Common myeloid progenitor, CD34-positive (primary cell): ENCODE results near the gene TMEM178A.
A peak's percentile ranks its signal among the peaks of the same experiment; 100 is the strongest.

Experiments used
- CTCF ChIA-PET: fragments of 350-600 bp; sonication (Branson Sonifier 250); formaldehyde crosslinking; loops from one replicate; lab custom pipeline; 2021; ENCODE audit warnings: antibody characterized with exemption; lab: Charles Lee
- POLR2A ChIA-PET: fragments of 350-600 bp; sonication (Branson Sonifier 250); formaldehyde crosslinking; loops from one replicate; lab custom pipeline; 2021; ENCODE audit warnings: antibody characterized with exemption; lab: Charles Lee
- DNase-seq, 3 donors: peaks; one replicate each; pipeline versions ENCODE4 v3.0.0 to v3.0.0-alpha.2; 2013
- H3K27ac ChIP-seq, 2 experiments: 1 replicate in 1 of 2; 2 replicates in 1 of 2; pipeline ENCODE4 v1.7.0; 2013; ENCODE audit warnings: inconsistent platforms in 2 of 2, low read length in 2 of 2, mild to moderate bottlenecking in 2 of 2, low read depth in 1 of 2, moderate library complexity in 1 of 2; ENCODE audit not compliant: severe bottlenecking in 2 of 2, insufficient read depth in 1 of 2, poor library complexity in 1 of 2
- H3K27me3 ChIP-seq, 5 experiments: replicated peaks in 2 of 5; 1 replicate in 3 of 5; 2 replicates in 2 of 5; pipeline versions ENCODE4 v1.6.1 to v1.7.0; 2013; ENCODE audit warnings: low read length in 4 of 5, mild to moderate bottlenecking in 2 of 5, moderate library complexity in 2 of 5, inconsistent platforms in 1 of 5; ENCODE audit not compliant: insufficient read depth in 5 of 5, control insufficient read depth in 4 of 5
- H3K36me3 ChIP-seq, 4 experiments: 1 replicate in 2 of 4; 2 replicates in 2 of 4; pipeline versions ENCODE4 v1.6.1 to v1.7.0; 2013; ENCODE audit warnings: low read length in 3 of 4, control low read depth in 1 of 4, mild to moderate bottlenecking in 1 of 4; ENCODE audit not compliant: control insufficient read depth in 4 of 4, insufficient read depth in 4 of 4
- H3K4me1 ChIP-seq, 4 experiments: 1 replicate in 3 of 4; 2 replicates in 1 of 4; pipeline versions ENCODE4 v1.6.1 to v1.7.1; 2013; ENCODE audit warnings: low read length in 3 of 4, mild to moderate bottlenecking in 3 of 4, control low read depth in 1 of 4, inconsistent platforms in 1 of 4, moderate library complexity in 1 of 4; ENCODE audit not compliant: control insufficient read depth in 4 of 4, insufficient read depth in 4 of 4; ENCODE audit errors: control extremely low read depth in 1 of 4
- H3K4me3 ChIP-seq, 7 experiments: 1 replicate in 4 of 7; 2 replicates in 3 of 7; pipeline versions ENCODE4 v1.5.1 to v1.7.0; 2013; ENCODE audit warnings: mild to moderate bottlenecking in 7 of 7, low read length in 6 of 7, moderate library complexity in 6 of 7, inconsistent platforms in 2 of 7, low read depth in 2 of 7, control low read depth in 1 of 7; ENCODE audit not compliant: insufficient read depth in 4 of 7, control insufficient read depth in 1 of 7; ENCODE audit errors: extremely low read depth in 1 of 7
- H3K9me3 ChIP-seq, 5 experiments: 1 replicate in 4 of 5; 2 replicates in 1 of 5; pipeline versions ENCODE4 v1.6.1 to v1.7.1; 2013; ENCODE audit warnings: low read length in 4 of 5, mild to moderate bottlenecking in 2 of 5, inconsistent platforms in 1 of 5, low read depth in 1 of 5, moderate library complexity in 1 of 5; ENCODE audit not compliant: control insufficient read depth in 4 of 5, insufficient read depth in 2 of 5; ENCODE audit errors: control extremely low read depth in 1 of 5
- whole genome bisulfite sequencing: methylation state at CpG from one replicate; pipeline ENCODE4 v1.1.5; 2013; ENCODE audit not compliant: insufficient coverage; 5-methylcytosine and 5-hydroxymethylcytosine counted together

The TMEM178A gene

DNA sequence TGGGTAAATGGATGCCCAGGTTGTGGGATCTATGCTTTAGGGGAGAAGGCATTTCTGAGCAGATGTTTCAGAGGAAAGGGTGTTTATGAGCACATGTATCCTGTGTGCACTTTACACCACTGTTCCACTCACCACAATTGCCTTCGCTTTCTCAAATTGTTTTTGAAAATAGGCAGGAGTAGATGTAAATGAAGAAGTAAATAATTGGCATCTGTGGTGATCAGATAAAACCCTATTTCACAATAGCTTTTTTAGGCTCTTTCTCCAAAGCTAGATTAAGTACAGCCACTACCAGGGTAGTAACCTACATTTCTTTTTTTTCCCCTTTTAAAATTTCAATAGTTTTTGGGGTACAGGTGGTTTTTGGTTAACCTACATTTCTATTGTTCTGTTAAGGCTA, 40.6 kb downstream of the TMEM178A start:
- peak; percentile 22 to 83 (median 79) for DNase-seq

DNA sequence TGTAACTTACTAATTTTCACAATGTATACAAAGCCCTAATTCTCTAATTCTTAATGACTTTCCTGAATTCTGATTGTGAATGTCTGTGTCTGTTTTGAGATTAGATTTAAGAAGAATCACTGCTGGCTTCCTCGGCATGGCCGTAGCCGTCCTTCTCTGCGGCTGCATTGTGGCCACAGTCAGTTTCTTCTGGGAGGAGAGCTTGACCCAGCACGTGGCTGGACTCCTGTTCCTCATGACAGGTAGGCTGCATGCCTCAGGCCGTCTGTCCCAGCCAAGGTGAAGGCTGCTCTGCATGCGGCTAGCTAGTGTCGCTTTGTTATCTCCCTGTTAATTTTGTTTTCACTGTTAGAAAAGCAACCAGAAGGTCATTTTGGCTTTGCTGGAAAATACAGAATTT, 41.2 kb downstream of the TMEM178A start:
- H3K9me3 ChIP-seq: peaks cover 0 to 9% (median 0%) of the 10 kb centered on the region in 5 experiments
- CTCF ChIA-PET: interaction anchor here (1.0 to 2.9 kb wide), 4 partner anchors 10 to 23 kb away, joined by 3 to 9 read pairs (median 4); no protein-coding TSS in a partner anchor
- peaks cover 0 to 12% (median 3%) of the 10 kb centered on the region in 4 experiments for H3K4me1 ChIP-seq
- H3K36me3 ChIP-seq: no peaks in the 10 kb centered on the region
- H3K27ac ChIP-seq: no peak overlapping the region
- WGBS: 98% methylated on average over 8 of the region's 8 CpGs
- no peak for DNase-seq
- H3K4me3 ChIP-seq: no peak overlapping the region
- no peaks in the 10 kb centered on the region for H3K27me3 ChIP-seq
- POLR2A ChIA-PET: no interaction called here

More for the DNA sequence above, 40.6 kb downstream of the TMEM178A start:
- H3K4me3 ChIP-seq: no peak overlapping the region
- H3K27me3 ChIP-seq: no peaks in the 10 kb centered on the region
- H3K27ac ChIP-seq: no peak overlapping the region
- peaks cover 0 to 12% (median 3%) of the 10 kb centered on the region in 4 experiments for H3K4me1 ChIP-seq
- POLR2A ChIA-PET: no interaction called here
- H3K36me3 ChIP-seq: no peaks in the 10 kb centered on the region
- peaks cover 0 to 15% (median 3%) of the 10 kb centered on the region in 5 experiments for H3K9me3 ChIP-seq
- CTCF ChIA-PET: interaction anchor here (1.1 to 2.9 kb wide), 2 partner anchors 10 to 24 kb away, joined by 4 to 9 read pairs; no protein-coding TSS in a partner anchor
- no CpG with 5 or more reads among the region's 1 CpG for WGBS

DNA sequence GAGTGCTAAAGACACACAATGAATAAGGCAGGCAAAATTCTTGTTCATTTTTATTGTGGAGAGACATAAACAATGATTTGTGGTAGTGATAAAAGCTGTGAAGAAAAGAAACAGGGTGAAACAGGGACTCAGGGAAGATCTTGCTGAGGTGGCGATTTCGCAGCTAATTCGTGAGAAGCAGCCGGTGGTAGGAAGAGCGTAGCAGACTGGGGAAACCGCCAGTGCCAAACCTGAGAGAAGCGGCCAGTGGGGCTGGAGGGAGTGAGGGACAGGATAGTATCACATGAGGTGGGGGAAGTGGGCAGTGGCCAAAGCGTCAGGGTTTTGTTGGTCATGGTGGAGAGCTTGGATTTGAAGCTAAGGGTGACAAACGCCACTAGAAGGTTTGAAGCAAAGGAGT, 42.3 kb downstream of the TMEM178A start:
- DNase-seq: no peak
- ChIA-PET CTCF (interaction anchor here (0.5 to 1.5 kb wide), 4 partner anchors 12 to 101 kb away, joined by 3 to 5 read pairs (median 4); no protein-coding TSS in a partner anchor), POLR2A (no interaction called here)
- no peak overlapping the region for H3K27ac ChIP-seq
- H3K4me3 ChIP-seq: no peak overlapping the region
- H3K36me3 ChIP-seq: no peaks in the 10 kb centered on the region
- peaks cover 0 to 12% (median 3%) of the 10 kb centered on the region in 4 experiments for H3K4me1 ChIP-seq
- H3K9me3 ChIP-seq: no peaks in the 10 kb centered on the region
- WGBS: 98% methylated on average over 7 of the region's 9 CpGs
- H3K27me3 ChIP-seq: no peaks in the 10 kb centered on the region

DNA sequence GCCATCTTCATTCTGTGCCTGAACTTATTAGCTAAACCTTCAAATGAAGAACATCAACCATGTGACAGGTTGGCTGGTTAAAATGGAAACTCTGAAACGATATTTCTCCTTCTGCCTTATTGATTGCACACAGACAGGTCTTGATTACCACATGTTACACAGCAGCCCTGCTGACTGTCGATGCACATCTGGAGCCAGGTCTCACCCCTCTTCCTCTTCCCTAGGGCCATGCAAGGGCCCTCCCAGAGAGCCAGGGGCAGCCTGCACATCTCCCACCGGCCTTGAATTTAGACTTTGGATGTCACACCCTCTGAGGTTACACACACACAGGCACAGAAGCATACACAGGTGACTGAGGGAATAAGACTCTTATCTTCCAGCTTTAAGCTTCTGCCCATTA, 45.1 kb downstream of the TMEM178A start:
- CTCF ChIA-PET: interaction anchor here (0.8 to 1.0 kb wide), 2 partner anchors 18 to 117 kb away, joined by 3 read pairs; no protein-coding TSS in a partner anchor

DNA sequence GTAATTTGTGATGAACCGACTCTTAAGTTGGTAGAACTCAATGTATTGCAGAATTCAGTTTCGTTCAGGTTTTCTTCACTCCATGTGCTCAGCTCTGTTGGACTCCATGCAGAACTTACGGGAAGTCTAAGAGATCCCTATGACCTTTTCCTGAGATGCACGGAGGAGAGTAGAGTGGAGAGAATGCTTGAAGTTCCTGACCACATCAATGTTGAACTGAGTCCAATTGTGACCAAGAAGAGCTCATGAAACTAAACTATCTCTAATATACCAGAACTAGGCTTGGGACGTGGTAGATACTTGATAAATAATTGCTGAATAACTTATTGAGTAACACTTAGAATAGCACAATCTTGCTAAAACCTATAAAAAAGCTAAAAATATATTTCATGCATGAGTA, 47.2 kb downstream of the TMEM178A start:
- Histone ChIP-seq H3K4me3 (no peak overlapping the region), H3K4me1 (no peaks in the 10 kb centered on the region), H3K27ac (no peak overlapping the region), H3K27me3 (no peaks in the 10 kb centered on the region), H3K9me3 (no peaks in the 10 kb centered on the region), H3K36me3 (no peaks in the 10 kb centered on the region)
- 100% methylated on average over 4 of the region's 5 CpGs for WGBS
- POLR2A ChIA-PET: no interaction called here
- CTCF ChIA-PET: interaction anchor here (0.6 to 4.2 kb wide), 3 partner anchors 15 to 18 kb away, joined by 3 to 18 read pairs (median 3); no protein-coding TSS in a partner anchor
- DNase-seq: no peak

More for the DNA sequence above, 45.1 kb downstream of the TMEM178A start:
- no peaks in the 10 kb centered on the region for H3K36me3 ChIP-seq
- peaks cover 0 to 12% (median 2%) of the 10 kb centered on the region in 4 experiments for H3K4me1 ChIP-seq
- H3K27me3 ChIP-seq: no peaks in the 10 kb centered on the region
- no peaks in the 10 kb centered on the region for H3K9me3 ChIP-seq
- no peak for DNase-seq
- H3K27ac ChIP-seq: no peak overlapping the region
- POLR2A ChIA-PET: no interaction called here
- 83% methylated on average over 3 of the region's 3 CpGs for WGBS
- H3K4me3 ChIP-seq: no peak overlapping the region

DNA sequence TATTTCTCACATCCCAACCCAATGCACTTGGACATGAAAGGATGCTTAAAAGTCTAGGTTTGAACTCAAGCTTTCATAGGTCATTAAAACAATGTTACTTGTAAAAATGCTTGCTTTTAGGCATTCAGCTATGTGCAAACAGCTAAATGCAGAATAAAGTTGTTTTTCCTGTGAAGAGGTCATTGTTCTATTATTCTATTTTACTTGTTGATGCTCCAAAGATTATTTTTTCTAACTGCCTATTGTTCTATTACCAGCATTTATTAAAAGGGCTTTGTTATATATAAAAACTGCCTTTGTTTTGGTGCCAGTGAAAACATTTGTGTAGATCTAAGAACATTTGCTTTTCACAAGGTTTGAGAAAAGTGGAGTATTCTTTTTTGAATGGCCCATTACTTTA, 49.4 kb downstream of the TMEM178A start:
- ChIA-PET POLR2A (interaction anchor here (0.6 kb wide), 1 partner anchor 124 kb away, joined by 3 read pairs; no protein-coding TSS in a partner anchor), CTCF (interaction anchor here (4.2 kb wide), 1 partner anchor 13 kb away, joined by 18 read pairs; no protein-coding TSS in a partner anchor)

DNA sequence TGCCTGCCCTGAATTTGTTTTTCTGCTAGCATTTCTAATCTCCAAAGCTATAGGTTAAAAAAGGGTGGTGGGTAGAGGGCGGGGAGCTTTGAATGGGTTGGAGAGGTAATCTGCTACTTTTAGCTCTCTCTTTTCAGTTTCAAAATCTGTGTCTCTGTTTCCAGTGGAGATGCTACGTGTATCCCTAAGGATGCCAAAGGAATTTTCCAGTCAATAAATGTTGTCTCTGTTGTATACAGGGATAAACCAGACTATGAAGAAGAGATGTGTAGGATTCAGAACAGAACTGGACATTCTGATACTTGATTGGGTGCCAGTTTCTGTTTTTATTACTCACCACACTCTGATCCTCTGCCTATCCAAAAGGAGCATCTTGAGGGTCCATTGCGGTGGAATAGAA, 50.1 kb downstream of the TMEM178A start:
- Histone ChIP-seq H3K27ac (no peak overlapping the region), H3K4me3 (no peak overlapping the region), H3K4me1 (no peaks in the 10 kb centered on the region), H3K27me3 (no peaks in the 10 kb centered on the region), H3K36me3 (no peaks in the 10 kb centered on the region), H3K9me3 (no peaks in the 10 kb centered on the region)
- POLR2A ChIA-PET: no interaction called here
- no peak for DNase-seq
- CTCF ChIA-PET: interaction anchor here (4.2 kb wide), 1 partner anchor 12 kb away, joined by 18 read pairs; no protein-coding TSS in a partner anchor
- 100% methylated on average over 1 of the region's 3 CpGs for WGBS

More for the DNA sequence above, 49.4 kb downstream of the TMEM178A start:
- no peak overlapping the region for H3K4me3 ChIP-seq
- H3K27me3 ChIP-seq: no peaks in the 10 kb centered on the region
- no peaks in the 10 kb centered on the region for H3K9me3 ChIP-seq
- no peak overlapping the region for H3K27ac ChIP-seq
- no peak for DNase-seq
- H3K36me3 ChIP-seq: no peaks in the 10 kb centered on the region
- H3K4me1 ChIP-seq: no peaks in the 10 kb centered on the region
